WTC11 (cell line): ENCODE results near the gene MTNR1A.

Experiments
- AFF4 ChIP-seq: sonication (generic); formaldehyde crosslinking; IDR thresholded peaks from 2 replicates; pipeline ENCODE4 v1.8.1; 2023; ENCODE audit warnings: mild to moderate bottlenecking, missing genetic modification reagents, borderline replicate concordance
- CTCF ChIP-seq: fragments of 200-600 bp; IDR thresholded peaks from 2 replicates; pipeline ENCODE4 v1.8.0; 2022; ENCODE audit warnings: antibody characterized with exemption
- ESRRA ChIP-seq: sonication (generic); formaldehyde crosslinking; IDR thresholded peaks from 2 replicates; pipeline ENCODE4 v1.8.1; 2022; ENCODE audit warnings: mild to moderate bottlenecking, missing genetic modification reagents, borderline replicate concordance
- FOXK1 ChIP-seq: sonication (generic); formaldehyde crosslinking; IDR thresholded peaks from 2 replicates; pipeline ENCODE4 v1.8.0; 2022; ENCODE audit warnings: mild to moderate bottlenecking, moderate library complexity, missing genetic modification reagents
- FOXP1 ChIP-seq: sonication (generic); formaldehyde crosslinking; IDR thresholded peaks from 2 replicates; pipeline ENCODE4 v1.8.0; 2022; ENCODE audit warnings: missing genetic modification reagents, mild to moderate bottlenecking, moderate library complexity, borderline replicate concordance
- FOXP4 ChIP-seq: sonication (generic); formaldehyde crosslinking; IDR thresholded peaks from 2 replicates; pipeline ENCODE4 v1.8.0; 2022; ENCODE audit warnings: mild to moderate bottlenecking, missing genetic modification reagents
- GTF2I ChIP-seq: fragments of 250-450 bp; sonication (Bioruptor Pico); conservative IDR thresholded peaks from 2 replicates; pipeline ENCODE4 v1.4.0; 2021; ENCODE audit warnings: mild to moderate bottlenecking
- RELA ChIP-seq: sonication (generic); formaldehyde crosslinking; IDR thresholded peaks from 2 replicates; pipeline ENCODE4 v1.8.1; 2022; ENCODE audit warnings: missing genetic modification reagents, mild to moderate bottlenecking, borderline replicate concordance
- SMAD3 ChIP-seq: sonication (generic); formaldehyde crosslinking; IDR thresholded peaks from 2 replicates; pipeline ENCODE4 v1.8.0; 2022; ENCODE audit warnings: missing genetic modification reagents, mild to moderate bottlenecking, borderline replicate concordance
- TEAD4 ChIP-seq: sonication (generic); formaldehyde crosslinking; IDR thresholded peaks from 2 replicates; pipeline ENCODE4 v1.8.0; 2022; ENCODE audit warnings: mild to moderate bottlenecking, missing genetic modification reagents
- USF2 ChIP-seq: sonication (generic); formaldehyde crosslinking; IDR thresholded peaks from 2 replicates; pipeline ENCODE4 v1.8.1; 2023; ENCODE audit warnings: mild to moderate bottlenecking, missing genetic modification reagents, moderate library complexity
- TF ChIP-seq, protein P1 (sequence below): sonication (generic); formaldehyde crosslinking; IDR thresholded peaks from 2 replicates; pipeline ENCODE4 v1.8.1; 2023; ENCODE audit warnings: mild to moderate bottlenecking, moderate library complexity, missing genetic modification reagents
- TF ChIP-seq, protein P2 (sequence below): sonication (generic); formaldehyde crosslinking; IDR thresholded peaks from 2 replicates; pipeline ENCODE4 v1.8.1; 2022; ENCODE audit warnings: mild to moderate bottlenecking, moderate library complexity, missing genetic modification reagents

GRCh38 chr4:186502231-186502630 is 53.1 kb downstream of the MTNR1A start:
- TF ChIP-seq RELA (CRISPR knock-in tag), result no peak
- TF ChIP-seq, protein P1, sequence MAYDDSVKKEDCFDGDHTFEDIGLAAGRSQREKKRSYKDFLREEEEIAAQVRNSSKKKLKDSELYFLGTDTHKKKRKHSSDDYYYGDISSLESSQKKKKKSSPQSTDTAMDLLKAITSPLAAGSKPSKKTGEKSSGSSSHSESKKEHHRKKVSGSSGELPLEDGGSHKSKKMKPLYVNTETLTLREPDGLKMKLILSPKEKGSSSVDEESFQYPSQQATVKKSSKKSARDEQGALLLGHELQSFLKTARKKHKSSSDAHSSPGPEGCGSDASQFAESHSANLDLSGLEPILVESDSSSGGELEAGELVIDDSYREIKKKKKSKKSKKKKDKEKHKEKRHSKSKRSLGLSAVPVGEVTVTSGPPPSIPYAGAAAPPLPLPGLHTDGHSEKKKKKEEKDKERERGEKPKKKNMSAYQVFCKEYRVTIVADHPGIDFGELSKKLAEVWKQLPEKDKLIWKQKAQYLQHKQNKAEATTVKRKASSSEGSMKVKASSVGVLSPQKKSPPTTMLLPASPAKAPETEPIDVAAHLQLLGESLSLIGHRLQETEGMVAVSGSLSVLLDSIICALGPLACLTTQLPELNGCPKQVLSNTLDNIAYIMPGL, result no peak
- no peak for TF ChIP-seq SMAD3
- no peak for TF ChIP-seq CTCF
- no peak for TF ChIP-seq GTF2I (CRISPR knock-in tag)
- TF ChIP-seq, protein P2, sequence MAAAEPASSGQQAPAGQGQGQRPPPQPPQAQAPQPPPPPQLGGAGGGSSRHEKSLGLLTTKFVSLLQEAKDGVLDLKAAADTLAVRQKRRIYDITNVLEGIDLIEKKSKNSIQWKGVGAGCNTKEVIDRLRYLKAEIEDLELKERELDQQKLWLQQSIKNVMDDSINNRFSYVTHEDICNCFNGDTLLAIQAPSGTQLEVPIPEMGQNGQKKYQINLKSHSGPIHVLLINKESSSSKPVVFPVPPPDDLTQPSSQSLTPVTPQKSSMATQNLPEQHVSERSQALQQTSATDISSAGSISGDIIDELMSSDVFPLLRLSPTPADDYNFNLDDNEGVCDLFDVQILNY (CRISPR knock-in tag), result no peak
- no peak for TF ChIP-seq FOXP1 (CRISPR knock-in tag)
- no peak for TF ChIP-seq AFF4 (CRISPR knock-in tag)
- TF ChIP-seq TEAD4 (CRISPR knock-in tag), result no peak
- TF ChIP-seq USF2, result no peak
- no peak for TF ChIP-seq FOXK1 (CRISPR knock-in tag)
- no peak for TF ChIP-seq ESRRA (CRISPR knock-in tag)
- no peak for TF ChIP-seq FOXP4 (CRISPR knock-in tag)
